Suppressor macrophage treated with lipopolysaccharide for 4 hours (primary cell): ENCODE measurements around the gene METTL14.

Experiments used
- DNase-seq: peaks from one replicate; pipeline ENCODE4 v3.0.0-alpha.2; 2020

METTL14 gene

GRCh38 chr4:118760092-118760491, 74.9 kb downstream of the METTL14 start:
- DNase-seq: no peak

GRCh38 chr4:118760493-118760892, 75.3 kb downstream of the METTL14 start:
- DNase-seq: no peak

- no peak for DNase-seq
Measured at GRCh38 chr4:118761397-118762016, 76.3 kb downstream of the METTL14 start.

- no peak for DNase-seq
Measured at GRCh38 chr4:118762155-118762554, 77.0 kb downstream of the METTL14 start.

- DNase-seq: no peak
Measured at GRCh38 chr4:118762730-118763477, 77.7 kb downstream of the METTL14 start.
